ENCODE measurements around the gene NRP2.

DNA sequence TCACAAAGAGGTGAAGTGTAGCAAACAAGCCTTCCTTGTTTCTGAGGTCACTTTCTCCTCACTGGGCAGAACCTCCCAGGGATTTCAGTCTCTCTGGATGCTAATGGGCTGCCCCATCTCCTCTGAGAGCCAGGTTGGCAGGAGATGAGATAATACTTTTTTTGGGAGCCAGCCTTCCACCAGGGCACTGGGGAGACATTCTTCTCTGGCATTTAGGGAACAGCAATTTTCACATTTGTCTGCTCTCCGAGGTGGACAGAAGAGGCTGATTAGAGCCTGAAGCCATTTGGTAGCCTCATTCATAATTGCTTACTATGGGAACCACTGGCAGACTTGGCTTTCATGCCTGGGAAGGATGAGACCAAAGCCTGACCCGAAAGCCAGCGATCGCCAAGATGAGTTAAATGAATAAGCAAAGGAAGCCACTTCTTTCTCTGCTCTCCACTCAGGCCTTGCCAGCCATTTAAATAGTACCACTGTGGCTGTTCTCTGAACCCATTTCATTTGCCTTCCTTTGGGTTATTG, 70.1 kb downstream of the NRP2 start:
- TF ChIP-seq ZSCAN20 (CRISPR knock-in tag; IDR thresholded peaks at IDR 0.05) (no peak), RAD21 (conservative IDR thresholded peaks at IDR 0.05 in 1 of 2, IDR thresholded peaks at IDR 0.05 in 1 of 2) (no peak)

Measured in A549 (cell line).